GM20431 (cell line): ENCODE results near the gene DR1.
"Not testable (repeated sequence)": the region's sequence is repeated elsewhere in the genome, so short reads cannot be mapped to it uniquely, and the experiment has no call there.

Experiments
- in situ Hi-C: fragments of 300-500 bp; cut with MseI, MboI; formaldehyde crosslinking; loops from one replicate; pipeline ENCODE4 v1.15.0; 2020; ENCODE audit warnings: low sequenced_read_pairs; ENCODE audit not compliant: unreplicated experiment

DR1 gene

DNA sequence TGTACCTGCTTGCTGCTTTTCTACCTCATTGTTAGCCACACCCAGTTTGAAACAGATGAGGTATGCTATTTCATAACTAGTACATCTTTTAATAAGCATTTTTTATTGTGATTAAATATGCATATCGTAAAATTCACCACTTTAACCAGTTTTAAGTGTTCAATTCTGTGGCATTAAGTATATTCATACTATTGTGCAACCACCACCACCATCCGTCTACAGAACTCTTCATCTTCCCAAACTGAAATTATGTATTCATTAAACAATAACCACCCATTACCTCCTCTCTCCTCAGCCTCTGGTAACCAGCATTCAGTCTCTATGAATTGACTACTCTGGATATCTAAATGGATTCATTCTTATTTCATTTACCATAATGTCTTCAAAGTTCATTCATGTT, 20.1 kb downstream of the DR1 start:
- in situ Hi-C loops: no loop called here

DNA sequence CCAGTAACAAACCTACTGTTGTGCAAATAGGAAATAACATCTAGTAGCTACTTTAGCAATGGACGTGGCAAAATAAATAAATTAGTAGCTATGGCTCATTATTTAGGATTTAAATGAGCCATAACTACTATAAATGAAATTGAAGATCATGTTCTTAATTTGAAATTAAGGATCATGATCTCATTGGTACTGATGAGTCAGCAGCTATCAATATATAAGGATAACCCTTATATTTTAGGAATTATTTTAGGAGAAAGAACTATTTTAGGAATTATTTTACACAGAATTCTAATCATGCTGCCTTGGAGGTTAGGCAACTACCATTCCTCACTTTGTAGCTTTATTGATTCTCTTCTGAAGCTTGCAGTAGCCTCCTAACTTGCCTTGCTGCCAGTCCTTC, 24.0 kb downstream of the DR1 start:
- in situ Hi-C loops: no loop called here

DNA sequence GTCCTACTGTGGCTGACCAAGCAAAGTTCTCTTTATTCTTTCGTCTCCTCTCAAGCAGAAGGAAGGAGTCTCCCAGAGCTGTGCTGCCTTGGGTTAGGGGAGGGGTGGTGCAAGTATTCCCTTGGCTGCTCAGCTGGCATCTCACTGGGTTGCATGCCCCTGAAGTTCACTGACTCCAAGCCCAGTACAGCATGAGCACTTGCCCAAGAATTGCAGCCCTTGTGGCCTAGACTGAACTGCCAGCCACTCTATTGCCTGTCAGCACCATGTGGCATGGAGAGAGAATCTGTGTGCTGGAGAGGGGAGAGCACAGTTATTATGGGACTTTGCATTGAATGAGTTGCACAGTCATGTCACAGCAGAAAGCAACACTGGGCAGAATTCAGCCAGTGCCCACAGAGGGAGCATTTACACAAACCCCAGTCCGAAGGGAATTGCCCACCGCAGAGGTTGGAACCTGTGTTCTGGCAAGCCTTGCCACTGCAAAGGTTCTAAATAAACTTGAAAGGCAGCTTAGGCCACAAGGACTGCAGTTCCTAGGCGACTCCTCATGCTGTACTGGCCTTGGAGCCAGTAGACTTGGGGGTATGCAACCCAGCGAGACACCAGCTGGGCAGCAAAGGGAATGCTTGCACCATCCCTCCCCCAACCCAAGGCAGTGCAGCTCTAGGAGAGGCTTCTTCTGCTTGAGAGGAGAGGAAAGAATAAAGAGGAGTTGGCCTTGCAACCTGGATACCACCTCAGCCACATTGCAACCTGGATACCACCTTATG, 28.8 kb downstream of the DR1 start:
- in situ Hi-C loops: no loop called here

DNA sequence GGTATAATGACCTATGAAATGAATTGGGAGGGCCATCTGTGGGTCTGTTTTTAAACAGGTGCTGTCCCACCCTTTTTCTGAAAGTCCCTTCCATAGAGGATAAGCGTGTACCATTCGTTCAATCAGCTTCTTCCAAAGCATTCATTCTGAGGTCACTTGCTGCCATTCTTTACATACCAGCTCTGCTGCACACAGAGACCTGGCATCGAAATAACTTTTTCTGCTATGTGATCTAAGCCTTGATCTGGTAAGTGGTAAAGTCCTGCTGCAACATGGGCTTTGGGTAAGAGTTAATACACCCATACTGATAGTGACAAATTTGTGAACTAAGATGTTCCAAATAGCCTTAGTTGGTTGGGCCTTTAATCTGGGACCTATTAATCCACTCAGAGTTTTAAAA, 38.9 kb downstream of the DR1 start:
- in situ Hi-C loops: no loop called here

DNA sequence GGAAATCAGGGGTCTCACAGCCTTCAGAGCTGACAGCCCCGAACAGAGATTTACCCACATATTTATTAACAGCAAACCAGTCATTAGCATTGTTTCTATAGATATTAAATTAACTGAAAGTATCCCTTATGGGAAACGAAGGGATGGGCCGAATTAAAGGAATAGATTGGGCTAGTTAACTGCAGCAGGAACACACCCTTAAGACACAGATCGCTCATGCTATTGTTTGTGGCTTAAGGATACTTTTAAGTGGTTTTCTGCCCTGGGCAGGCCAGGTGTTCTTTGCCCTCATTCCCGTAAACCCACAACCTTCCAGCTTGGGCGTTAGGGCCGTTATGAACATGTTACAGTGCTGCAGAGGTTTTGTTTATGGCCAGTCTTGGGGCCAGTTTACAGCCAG, 40.6 kb downstream of the DR1 start:
- in situ Hi-C loops: not testable (repeated sequence)

DNA sequence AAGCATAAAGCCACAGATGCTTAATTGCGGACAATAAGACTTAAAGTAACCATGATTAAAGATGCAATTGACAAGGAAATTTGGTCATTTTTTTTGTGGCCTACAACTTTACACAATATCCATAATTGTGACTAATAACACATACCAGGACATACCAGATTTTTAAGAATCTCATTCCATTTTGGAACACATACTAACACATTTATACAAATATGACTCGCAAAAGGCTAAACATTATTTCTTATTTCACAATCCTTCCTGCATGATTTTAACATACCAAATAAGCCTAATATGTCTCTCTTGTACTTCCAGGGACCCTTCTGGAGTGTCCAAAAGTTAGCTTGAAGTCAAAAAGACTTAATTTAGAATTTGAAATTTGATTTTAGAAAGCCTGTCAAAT, 48.8 kb downstream of the DR1 start:
- in situ Hi-C loops: no loop called here

DNA sequence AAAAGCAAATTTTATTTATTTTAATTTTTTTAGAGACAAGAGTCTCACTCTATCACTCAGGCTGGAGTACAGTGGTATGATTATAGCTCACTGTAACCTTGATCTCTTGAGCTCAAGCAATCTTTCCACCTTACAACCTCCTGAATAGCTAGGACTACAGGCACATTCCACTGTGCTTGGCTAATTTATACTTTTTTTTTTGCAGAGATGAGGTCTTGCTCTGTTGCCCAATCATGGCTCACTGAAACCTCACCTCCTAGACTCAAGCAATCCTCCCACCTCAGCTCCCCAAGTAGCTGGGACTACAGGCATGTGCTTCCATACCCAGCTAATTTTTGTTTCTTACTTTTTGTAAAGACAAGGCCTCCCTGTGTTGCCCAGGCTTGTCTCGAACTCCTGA, 49.5 kb downstream of the DR1 start:
- in situ Hi-C loops: no loop called here

DNA sequence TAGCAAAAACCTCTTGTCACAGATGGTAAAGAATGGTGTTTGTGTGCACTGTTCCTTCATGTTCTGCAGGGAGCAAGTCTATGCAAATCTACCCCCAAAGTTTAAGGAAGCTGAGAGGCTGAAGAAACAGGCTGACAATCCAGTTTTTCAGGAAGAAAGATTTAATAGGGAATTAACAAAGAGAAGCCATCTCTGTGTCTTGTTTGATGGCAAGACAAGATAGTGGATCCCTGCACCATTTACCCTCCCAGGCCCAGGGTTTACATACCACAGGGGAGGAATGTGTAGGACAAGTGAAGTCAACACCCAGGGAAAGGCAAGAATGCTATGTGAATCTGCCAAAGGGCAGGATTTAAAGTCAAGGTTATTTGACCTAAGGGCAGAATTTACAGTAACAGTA, 54.1 kb downstream of the DR1 start:
- in situ Hi-C loops: no loop called here

DNA sequence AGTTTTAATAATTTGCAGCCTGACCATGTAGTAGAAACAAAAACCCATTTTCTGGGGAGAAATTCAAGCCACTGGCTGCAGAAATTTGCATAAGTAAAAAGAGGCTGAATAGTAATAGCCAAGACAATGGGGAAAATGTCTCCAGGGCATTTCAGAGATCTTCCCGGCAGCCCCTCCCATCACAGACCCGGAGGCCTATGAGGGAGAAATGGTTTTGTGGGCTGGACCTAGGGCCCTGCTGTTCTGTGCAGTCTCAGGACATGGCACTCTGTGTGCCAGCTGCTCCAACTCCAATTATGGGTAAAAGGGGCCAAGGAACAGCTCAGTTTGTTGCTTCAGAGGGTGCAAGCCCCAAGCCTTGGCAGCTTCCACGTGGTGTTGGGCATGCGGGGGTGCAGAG, 62.5 kb downstream of the DR1 start:
- in situ Hi-C loops: no loop called here

DNA sequence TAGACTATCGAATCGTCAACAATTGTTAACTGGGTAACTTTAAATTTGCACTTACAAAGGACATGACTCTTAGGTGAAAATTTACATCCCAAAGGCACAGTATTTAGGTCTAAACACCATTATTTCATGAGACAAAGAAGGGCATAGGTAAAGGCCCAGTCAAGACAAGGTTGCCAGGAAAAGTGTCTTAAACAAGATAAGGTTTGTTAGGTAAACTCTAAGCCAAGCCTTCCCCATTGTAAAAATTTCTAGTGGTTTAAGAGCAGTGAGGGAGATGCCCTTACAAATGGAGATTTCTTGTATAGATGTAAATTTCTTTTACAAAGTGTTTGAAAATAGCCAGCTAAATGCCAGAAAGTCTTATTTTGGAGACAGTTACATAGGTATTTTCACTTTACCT, 65.3 kb downstream of the DR1 start:
- in situ Hi-C loops: no loop called here

DNA sequence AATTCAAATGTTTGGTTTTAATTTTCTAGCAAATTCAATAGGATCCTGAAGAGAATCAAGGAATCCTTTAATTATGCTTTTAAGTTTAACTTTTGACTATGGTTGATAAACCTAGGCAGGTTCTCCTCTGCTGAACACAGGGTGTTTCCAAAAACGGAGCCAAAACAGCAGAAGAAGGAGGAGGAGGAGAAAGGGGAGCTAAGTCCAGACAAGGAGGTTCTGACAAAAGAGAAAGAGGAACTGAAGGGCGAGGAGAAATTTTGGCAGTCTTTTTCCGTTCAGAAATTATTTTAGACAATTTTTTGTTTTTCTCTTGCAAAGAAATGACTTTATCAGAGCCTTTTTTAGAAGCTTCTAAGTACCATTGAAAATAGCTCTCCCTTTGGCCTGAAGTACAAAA, 69.0 kb downstream of the DR1 start:
- in situ Hi-C loops: no loop called here

DNA sequence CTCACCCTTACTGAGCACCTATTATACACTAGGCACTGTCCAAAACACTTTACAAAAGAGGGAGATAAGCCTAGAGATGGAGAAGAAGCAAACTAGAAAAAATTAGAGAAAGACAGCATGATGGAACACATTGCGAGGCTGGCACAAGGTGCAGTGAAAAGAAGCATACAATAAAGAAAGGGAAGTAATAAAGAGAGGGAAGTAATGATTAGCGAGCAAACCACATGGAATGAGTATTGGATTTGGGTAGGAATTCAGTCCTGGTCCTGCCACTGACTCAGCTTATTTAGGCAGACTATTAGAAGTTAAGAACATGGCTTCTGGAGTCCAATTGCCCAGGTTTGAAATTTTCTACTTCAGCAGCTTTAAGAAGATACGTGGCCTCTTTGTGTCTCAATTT, 69.6 kb downstream of the DR1 start:
- in situ Hi-C loops: no loop called here

DNA sequence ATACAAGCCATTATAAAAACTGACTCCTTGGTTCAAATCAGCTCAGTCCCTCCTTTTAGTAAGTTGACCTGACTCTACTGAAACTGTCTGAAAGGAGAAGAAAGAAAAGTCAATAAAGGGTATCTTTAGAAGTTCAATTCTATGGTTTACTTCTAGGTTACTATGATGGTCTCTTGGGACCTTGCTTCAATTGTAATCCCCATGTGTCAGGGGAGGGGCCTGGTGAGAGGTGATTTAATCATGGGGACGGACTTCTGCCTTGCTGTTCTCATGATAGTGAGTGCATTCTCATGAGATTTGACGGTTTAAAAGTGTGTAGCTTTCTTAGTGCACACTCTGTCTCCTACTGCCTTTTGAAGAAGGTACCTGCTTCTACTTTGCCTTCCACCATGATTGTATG, 70.5 kb downstream of the DR1 start:
- in situ Hi-C loops: no loop called here
